ENCODE results near the gene TMEM258. TPM values are rescaled to one million over a fixed set of nuclear protein-coding genes. Genes with fewer than 3 reads are reported as not detected.
A peak's percentile ranks its signal among the peaks of the same experiment; 100 is the strongest.

TMEM258 gene
- total and polyA plus RNA-seq, 9 of the 15 experiments (the other 6 are each of a cell fraction or from before 2014, with no cell fraction given) = 97.2 to 856 (median 231) TPM

DNA sequence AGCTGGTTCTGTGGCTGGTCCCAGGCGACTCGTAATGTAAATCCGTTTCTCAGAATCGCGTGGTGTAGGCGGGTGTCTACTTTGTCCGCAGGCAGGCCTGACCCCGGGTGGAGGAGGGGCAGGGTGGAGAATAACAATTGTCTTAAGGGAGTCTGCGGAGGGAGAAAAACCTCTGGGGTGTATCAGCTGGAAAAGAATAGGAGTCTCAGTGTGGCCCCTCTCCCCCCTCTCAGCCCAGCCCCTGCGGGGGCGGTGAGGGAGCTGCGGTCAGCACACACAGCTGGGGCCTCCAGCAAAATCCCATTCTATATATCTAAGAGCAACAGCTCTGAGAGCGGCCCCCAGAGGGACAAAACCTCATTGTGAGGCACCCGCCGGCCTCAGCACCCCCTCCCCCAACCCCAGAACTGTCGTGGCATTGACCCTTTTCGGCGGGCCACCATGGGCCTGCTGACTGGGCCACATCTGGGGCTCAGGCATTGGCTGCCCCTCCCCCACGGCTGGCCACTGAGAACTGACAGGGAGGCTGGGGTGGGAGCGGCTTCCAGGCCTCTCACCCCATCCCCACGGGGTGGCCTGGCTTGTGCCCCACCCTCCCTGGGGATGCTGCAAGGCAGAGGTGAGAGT lies 42.7 kb downstream of the TMEM258 start (continued):
- TF ChIP-seq HNRNPLL (IDR thresholded peaks at IDR 0.05; ENCODE audit: low read depth, low read length, poor library complexity, severe bottlenecking) = peak; percentile 19
- no peak for TF ChIP-seq SUPT5H (IDR thresholded peaks at IDR 0.05)
- TF ChIP-seq ADNP (tag; IDR thresholded peaks at IDR 0.05) = no peak
- TF ChIP-seq SOX6 (IDR thresholded peaks at IDR 0.05) = peak; percentile 95
- TF ChIP-seq DMBX1 (CRISPR knock-in tag; IDR thresholded peaks at IDR 0.05; ENCODE audit: borderline replicate concordance) = peak; percentile 22; the same call in 1 of the 2 replicates
- TF ChIP-seq, protein P1, sequence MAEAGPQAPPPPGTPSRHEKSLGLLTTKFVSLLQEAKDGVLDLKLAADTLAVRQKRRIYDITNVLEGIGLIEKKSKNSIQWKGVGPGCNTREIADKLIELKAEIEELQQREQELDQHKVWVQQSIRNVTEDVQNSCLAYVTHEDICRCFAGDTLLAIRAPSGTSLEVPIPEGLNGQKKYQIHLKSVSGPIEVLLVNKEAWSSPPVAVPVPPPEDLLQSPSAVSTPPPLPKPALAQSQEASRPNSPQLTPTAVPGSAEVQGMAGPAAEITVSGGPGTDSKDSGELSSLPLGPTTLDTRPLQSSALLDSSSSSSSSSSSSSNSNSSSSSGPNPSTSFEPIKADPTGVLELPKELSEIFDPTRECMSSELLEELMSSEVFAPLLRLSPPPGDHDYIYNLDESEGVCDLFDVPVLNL (CRISPR knock-in tag; IDR thresholded peaks at IDR 0.05; ENCODE audit: low read depth) = no peak
- no peak for TF ChIP-seq BMI1 (IDR thresholded peaks at IDR 0.05; ENCODE audit: low read length)
- TF ChIP-seq HMGN3 (IDR thresholded peaks at IDR 0.05; ENCODE audit: borderline replicate concordance, extremely low read depth, insufficient read length, low read depth, low read length) = peak; percentile 94
- TF ChIP-seq WHSC1 (IDR thresholded peaks at IDR 0.05; ENCODE audit: low read length) = no peak
- TF ChIP-seq, protein P2, sequence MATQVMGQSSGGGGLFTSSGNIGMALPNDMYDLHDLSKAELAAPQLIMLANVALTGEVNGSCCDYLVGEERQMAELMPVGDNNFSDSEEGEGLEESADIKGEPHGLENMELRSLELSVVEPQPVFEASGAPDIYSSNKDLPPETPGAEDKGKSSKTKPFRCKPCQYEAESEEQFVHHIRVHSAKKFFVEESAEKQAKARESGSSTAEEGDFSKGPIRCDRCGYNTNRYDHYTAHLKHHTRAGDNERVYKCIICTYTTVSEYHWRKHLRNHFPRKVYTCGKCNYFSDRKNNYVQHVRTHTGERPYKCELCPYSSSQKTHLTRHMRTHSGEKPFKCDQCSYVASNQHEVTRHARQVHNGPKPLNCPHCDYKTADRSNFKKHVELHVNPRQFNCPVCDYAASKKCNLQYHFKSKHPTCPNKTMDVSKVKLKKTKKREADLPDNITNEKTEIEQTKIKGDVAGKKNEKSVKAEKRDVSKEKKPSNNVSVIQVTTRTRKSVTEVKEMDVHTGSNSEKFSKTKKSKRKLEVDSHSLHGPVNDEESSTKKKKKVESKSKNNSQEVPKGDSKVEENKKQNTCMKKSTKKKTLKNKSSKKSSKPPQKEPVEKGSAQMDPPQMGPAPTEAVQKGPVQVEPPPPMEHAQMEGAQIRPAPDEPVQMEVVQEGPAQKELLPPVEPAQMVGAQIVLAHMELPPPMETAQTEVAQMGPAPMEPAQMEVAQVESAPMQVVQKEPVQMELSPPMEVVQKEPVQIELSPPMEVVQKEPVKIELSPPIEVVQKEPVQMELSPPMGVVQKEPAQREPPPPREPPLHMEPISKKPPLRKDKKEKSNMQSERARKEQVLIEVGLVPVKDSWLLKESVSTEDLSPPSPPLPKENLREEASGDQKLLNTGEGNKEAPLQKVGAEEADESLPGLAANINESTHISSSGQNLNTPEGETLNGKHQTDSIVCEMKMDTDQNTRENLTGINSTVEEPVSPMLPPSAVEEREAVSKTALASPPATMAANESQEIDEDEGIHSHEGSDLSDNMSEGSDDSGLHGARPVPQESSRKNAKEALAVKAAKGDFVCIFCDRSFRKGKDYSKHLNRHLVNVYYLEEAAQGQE (IDR thresholded peaks at IDR 0.05; ENCODE audit: borderline replicate concordance) = no peak
- TF ChIP-seq, protein P2 (CRISPR knock-in tag; IDR thresholded peaks at IDR 0.05; ENCODE audit: low read depth) = no peak
- TF ChIP-seq POLR2H (tag; IDR thresholded peaks at IDR 0.05; ENCODE audit: low read depth) = no peak
- TF ChIP-seq, protein P3, sequence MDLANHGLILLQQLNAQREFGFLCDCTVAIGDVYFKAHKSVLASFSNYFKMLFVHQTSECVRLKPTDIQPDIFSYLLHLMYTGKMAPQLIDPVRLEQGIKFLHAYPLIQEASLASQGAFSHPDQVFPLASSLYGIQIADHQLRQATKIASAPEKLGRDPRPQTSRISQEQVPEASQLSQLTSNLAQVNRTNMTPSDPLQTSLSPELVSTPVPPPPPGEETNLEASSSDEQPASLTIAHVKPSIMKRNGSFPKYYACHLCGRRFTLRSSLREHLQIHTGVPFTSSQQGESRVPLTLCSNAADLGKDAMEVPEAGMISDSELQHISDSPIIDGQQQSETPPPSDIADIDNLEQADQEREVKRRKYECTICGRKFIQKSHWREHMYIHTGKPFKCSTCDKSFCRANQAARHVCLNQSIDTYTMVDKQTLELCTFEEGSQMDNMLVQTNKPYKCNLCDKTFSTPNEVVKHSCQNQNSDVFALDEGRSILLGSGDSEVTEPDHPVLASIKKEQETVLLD (IDR thresholded peaks at IDR 0.05) = no peak; the same call in 1 of the 2 replicates
- no peak for TF ChIP-seq STAG1 (CRISPR knock-in tag; IDR thresholded peaks at IDR 0.05; ENCODE audit: borderline replicate concordance)
- TF ChIP-seq, protein P4, sequence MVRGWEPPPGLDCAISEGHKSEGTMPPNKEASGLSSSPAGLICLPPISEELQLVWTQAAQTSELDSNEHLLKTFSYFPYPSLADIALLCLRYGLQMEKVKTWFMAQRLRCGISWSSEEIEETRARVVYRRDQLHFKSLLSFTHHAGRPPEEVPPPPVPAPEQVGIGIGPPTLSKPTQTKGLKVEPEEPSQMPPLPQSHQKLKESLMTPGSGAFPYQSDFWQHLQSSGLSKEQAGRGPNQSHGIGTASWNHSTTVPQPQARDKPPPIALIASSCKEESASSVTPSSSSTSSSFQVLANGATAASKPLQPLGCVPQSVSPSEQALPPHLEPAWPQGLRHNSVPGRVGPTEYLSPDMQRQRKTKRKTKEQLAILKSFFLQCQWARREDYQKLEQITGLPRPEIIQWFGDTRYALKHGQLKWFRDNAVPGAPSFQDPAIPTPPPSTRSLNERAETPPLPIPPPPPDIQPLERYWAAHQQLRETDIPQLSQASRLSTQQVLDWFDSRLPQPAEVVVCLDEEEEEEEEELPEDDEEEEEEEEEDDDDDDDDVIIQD (CRISPR knock-in tag; IDR thresholded peaks at IDR 0.05) = no peak
- TF ChIP-seq, protein P5, sequence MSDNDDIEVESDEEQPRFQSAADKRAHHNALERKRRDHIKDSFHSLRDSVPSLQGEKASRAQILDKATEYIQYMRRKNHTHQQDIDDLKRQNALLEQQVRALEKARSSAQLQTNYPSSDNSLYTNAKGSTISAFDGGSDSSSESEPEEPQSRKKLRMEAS (CRISPR knock-in tag; IDR thresholded peaks at IDR 0.05) = no peak

All from K562 (cell line).